GM19035 (cell line): Measurements from ENCODE around the gene MIB1.
"Not testable (repeated sequence)": the region's sequence is repeated elsewhere in the genome, so short reads cannot be mapped to it uniquely, and the experiment has no call there.

Experiments
- ATAC-seq: cut with Tn5 transposase; IDR thresholded peaks from one replicate; pipeline ENCODE4 v1.9.1; 2021; ENCODE audit not compliant: unreplicated experiment

Gene MIB1

GRCh38 chr18:21740538-21741311 is at the start of gene MIB1:
TSS of gene MIB1 (plus strand) at chr18:21740792. CDS start at chr18:21741584, 792 bp downstream.
- peak; percentile 94 for ATAC-seq

GRCh38 chr18:21693322-21693721 is 47.3 kb upstream of the MIB1 start:
- ATAC-seq, result no peak

GRCh38 chr18:21700528-21701075 is 40.0 kb upstream of the MIB1 start:
- ATAC-seq, result no peak

GRCh38 chr18:21701621-21702020 is 39.0 kb upstream of the MIB1 start:
- ATAC-seq, result no peak

- ATAC-seq, result no peak
These were observed 38.0 kb upstream of the MIB1 start for GRCh38 chr18:21702602-21703001.

- no peak for ATAC-seq
These were observed 37.3 kb upstream of the MIB1 start for GRCh38 chr18:21703241-21703820.

GRCh38 chr18:21704603-21705364 is 35.8 kb upstream of the MIB1 start, which contains the start of gene ABHD3:
TSS of gene ABHD3 (minus strand) at chr18:21704774. CDS start at chr18:21704665, 109 bp downstream.
- ATAC-seq, result peak; percentile 93

- no peak for ATAC-seq
These were observed 34.2 kb upstream of the MIB1 start for GRCh38 chr18:21706386-21706865.

GRCh38 chr18:21707130-21707529 is 33.5 kb upstream of the MIB1 start:
- not testable (repeated sequence) for ATAC-seq

GRCh38 chr18:21714474-21714873 is 26.1 kb upstream of the MIB1 start:
- no peak for ATAC-seq

- no peak for ATAC-seq
These were observed 17.9 kb upstream of the MIB1 start for GRCh38 chr18:21722687-21723086.

- ATAC-seq, result no peak
These were observed 15.4 kb upstream of the MIB1 start for GRCh38 chr18:21725201-21725600.

- ATAC-seq, result no peak
These were observed 12.9 kb upstream of the MIB1 start for GRCh38 chr18:21727702-21728101.

- ATAC-seq, result no peak
These were observed 7.6 kb upstream of the MIB1 start for GRCh38 chr18:21733011-21733410.

- no peak for ATAC-seq
These were observed 5.1 kb upstream of the MIB1 start for GRCh38 chr18:21735452-21736015.

GRCh38 chr18:21736926-21737325 is 3.7 kb upstream of the MIB1 start:
- not testable (repeated sequence) for ATAC-seq

- ATAC-seq, result peak; percentile 14
These were observed 721 bp upstream of the MIB1 start for GRCh38 chr18:21739604-21740537.

GRCh38 chr18:21741312-21741561 is 645 bp downstream of the MIB1 start:
- ATAC-seq, result no peak

GRCh38 chr18:21741562-21742314 is 1.1 kb downstream of the MIB1 start:
- ATAC-seq, result no peak

- ATAC-seq, result no peak
These were observed 1.7 kb downstream of the MIB1 start for GRCh38 chr18:21742315-21742687.
